Measurements from ENCODE around the gene ADRB2. TPM values are rescaled to one million over a fixed set of nuclear protein-coding genes. Genes with fewer than 3 reads are reported as not detected.
"Not testable (repeated sequence)": the region's sequence is repeated elsewhere in the genome, so short reads cannot be mapped to it uniquely, and the experiment has no call there.

The ADRB2 gene
- total RNA-seq, 4 donors from 2014 or later, result 2.8 to 11.8 (median 4.5) TPM

DNA sequence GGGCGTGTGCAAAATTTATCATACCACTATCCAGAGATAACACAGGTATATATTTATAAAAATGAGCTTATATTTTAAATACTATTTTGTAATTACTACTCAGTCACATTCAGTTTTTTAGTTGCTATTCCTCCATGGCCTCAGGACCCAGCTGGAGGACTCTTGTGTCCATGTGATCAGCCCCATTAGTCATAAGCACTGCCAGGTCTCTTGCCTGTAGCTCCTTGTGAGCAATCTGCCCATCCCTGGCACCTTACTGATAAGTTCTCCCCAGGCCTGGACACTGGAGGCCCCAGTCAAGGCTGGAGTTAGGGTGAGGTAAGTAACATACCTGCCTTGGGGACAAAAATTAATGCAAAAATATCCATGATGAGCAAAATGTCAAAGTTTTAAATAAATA is 29.5 kb upstream of the ADRB2 start:
- H3K36me3 ChIP-seq, result no peaks in the 10 kb centered on the region
- no peak overlapping the region for H3K4me3 ChIP-seq
- no peaks in the 10 kb centered on the region for H3K9me3 ChIP-seq
- no peaks in the 10 kb centered on the region for H3K4me1 ChIP-seq
- 83 to 100% methylated on average over 1 of the region's 1 CpG for WGBS, 2 donors (ENCODE audit: low coverage in 1 of 2)
- H3K27me3 ChIP-seq, result no peaks in the 10 kb centered on the region
- TF ChIP-seq, protein P1, sequence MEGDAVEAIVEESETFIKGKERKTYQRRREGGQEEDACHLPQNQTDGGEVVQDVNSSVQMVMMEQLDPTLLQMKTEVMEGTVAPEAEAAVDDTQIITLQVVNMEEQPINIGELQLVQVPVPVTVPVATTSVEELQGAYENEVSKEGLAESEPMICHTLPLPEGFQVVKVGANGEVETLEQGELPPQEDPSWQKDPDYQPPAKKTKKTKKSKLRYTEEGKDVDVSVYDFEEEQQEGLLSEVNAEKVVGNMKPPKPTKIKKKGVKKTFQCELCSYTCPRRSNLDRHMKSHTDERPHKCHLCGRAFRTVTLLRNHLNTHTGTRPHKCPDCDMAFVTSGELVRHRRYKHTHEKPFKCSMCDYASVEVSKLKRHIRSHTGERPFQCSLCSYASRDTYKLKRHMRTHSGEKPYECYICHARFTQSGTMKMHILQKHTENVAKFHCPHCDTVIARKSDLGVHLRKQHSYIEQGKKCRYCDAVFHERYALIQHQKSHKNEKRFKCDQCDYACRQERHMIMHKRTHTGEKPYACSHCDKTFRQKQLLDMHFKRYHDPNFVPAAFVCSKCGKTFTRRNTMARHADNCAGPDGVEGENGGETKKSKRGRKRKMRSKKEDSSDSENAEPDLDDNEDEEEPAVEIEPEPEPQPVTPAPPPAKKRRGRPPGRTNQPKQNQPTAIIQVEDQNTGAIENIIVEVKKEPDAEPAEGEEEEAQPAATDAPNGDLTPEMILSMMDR (IDR thresholded peaks at IDR 0.05), result no peak
- TF ChIP-seq POLR2AphosphoS5 (IDR thresholded peaks at IDR 0.05) (no peak), POLR2A (IDR thresholded peaks at IDR 0.05) (no peak), EP300 (IDR thresholded peaks at IDR 0.05) (no peak)
- ATAC-seq, result no peak
- no peak overlapping the region for H3K27ac ChIP-seq

- no peaks in the 10 kb centered on the region for H3K27me3 ChIP-seq
- no peak overlapping the region for H3K27ac ChIP-seq
- no peaks in the 10 kb centered on the region for H3K9me3 ChIP-seq
- no peak for ATAC-seq
- H3K4me1 ChIP-seq, result no peaks in the 10 kb centered on the region
- no peak overlapping the region for H3K4me3 ChIP-seq
- H3K36me3 ChIP-seq, result no peaks in the 10 kb centered on the region
- TF ChIP-seq, protein P1 (IDR thresholded peaks at IDR 0.05), result no peak
- TF ChIP-seq EP300 (IDR thresholded peaks at IDR 0.05) (no peak), POLR2A (IDR thresholded peaks at IDR 0.05) (no peak), POLR2AphosphoS5 (IDR thresholded peaks at IDR 0.05) (no peak)
- WGBS, 2 donors (ENCODE audit: low coverage in 1 of 2), result 80 to 100% methylated on average over 1 of the region's 1 CpG
These were observed 27.6 kb upstream of the ADRB2 start for GRCh38 chr5:148798786-148799185.

DNA sequence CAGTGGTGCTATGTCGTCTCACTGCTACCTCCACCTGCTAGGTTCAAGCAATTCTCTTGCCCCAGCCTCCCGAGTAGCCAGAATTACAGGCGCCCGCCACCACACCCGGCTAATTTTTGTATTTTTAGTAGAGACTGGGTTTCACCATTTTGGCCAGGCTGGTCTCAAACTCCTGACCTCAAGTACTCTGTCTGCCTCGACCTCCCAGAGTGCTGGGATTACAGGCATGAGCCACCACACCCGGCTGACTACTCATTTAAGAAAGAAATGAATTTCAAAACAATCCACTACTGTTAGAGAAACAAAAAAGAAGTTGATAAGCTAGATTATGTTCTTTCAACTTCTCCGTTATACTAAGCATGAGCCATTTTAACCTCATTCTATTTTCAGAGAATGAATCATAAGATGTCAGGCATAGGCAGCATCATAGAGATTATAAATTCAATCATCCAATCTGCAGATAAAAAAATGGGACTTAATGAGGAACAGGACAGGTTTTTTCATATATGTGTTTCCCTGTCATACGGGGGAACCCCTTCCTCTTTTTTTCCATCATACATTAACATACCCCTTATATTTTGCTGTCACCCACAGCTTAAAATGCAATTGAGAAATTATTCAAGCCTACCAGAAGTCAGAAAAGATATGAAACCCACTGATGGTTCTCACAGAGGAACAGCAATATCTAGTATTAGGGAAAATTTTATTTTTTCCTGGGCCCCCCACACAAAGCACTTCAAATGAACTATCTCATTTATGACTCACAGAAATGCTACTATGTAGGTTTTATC is 26.5 kb upstream of the ADRB2 start:
- TF ChIP-seq POLR2A (IDR thresholded peaks at IDR 0.05), result no peak
- TF ChIP-seq, protein P1 (IDR thresholded peaks at IDR 0.05), result no peak
- TF ChIP-seq EP300 (IDR thresholded peaks at IDR 0.05), result no peak
- TF ChIP-seq POLR2AphosphoS5 (IDR thresholded peaks at IDR 0.05), result no peak
- no peaks in the 10 kb centered on the region for H3K4me1 ChIP-seq
- WGBS, 2 donors (ENCODE audit: low coverage in 1 of 2), result 67 to 74% methylated on average over 6 to 8 of the region's 9 CpGs
- H3K9me3 ChIP-seq, result no peaks in the 10 kb centered on the region
- no peak overlapping the region for H3K27ac ChIP-seq
- no peaks in the 10 kb centered on the region for H3K27me3 ChIP-seq
- H3K36me3 ChIP-seq, result no peaks in the 10 kb centered on the region
- no peak overlapping the region for H3K4me3 ChIP-seq
- ATAC-seq, result no peak

DNA sequence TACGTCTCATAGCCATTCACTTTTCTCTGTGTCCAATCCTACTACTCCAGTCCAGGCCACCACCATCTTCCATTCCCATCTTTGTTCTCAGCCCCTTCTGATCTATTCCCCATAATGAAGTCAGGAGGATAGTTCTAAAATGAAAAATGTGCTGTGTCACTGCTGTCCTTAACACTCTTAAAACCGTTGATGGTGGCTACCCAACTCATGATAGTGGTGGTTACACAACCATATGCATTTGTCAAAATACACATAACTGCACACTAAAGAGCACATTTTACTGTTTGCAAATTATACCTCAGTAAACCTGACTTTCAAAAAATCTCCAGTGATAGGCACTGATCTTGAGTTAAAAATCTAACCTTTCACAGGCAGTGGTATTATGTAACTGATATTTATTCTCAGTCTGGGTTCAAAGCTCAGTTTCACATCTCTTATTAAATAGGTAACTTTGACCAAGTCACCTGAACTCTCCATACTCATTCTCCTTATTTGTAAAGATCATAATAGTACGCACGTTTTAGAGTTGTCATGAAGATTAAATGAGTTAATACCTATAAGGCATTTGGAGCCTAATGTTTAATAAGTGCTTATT is 24.6 kb upstream of the ADRB2 start:
- no peaks in the 10 kb centered on the region for H3K36me3 ChIP-seq
- peaks cover 0 to 12% (median 6%) of the 10 kb centered on the region in 3 donors for H3K4me1 ChIP-seq
- H3K27me3 ChIP-seq, result no peaks in the 10 kb centered on the region
- no peak for ATAC-seq
- H3K9me3 ChIP-seq, result no peaks in the 10 kb centered on the region
- TF ChIP-seq POLR2A (IDR thresholded peaks at IDR 0.05) (no peak), POLR2AphosphoS5 (IDR thresholded peaks at IDR 0.05) (no peak)
- WGBS, 2 donors (ENCODE audit: low coverage in 1 of 2), result 84 to 89% methylated on average over 4 of the region's 4 CpGs
- no peak overlapping the region for H3K27ac ChIP-seq
- no peak overlapping the region for H3K4me3 ChIP-seq

GRCh38 chr5:148803451-148803850 is 23.0 kb upstream of the ADRB2 start:
- not testable (repeated sequence) for ATAC-seq, H3K36me3 ChIP-seq, H3K27me3 ChIP-seq, H3K27ac ChIP-seq, H3K9me3 ChIP-seq, H3K4me3 ChIP-seq
- 68 to 90% methylated on average over 2 to 3 of the region's 3 CpGs for WGBS, 2 donors (ENCODE audit: low coverage in 1 of 2)
- H3K4me1 ChIP-seq, result peaks cover 0 to 12% (median 6%) of the 10 kb centered on the region in 3 donors

DNA sequence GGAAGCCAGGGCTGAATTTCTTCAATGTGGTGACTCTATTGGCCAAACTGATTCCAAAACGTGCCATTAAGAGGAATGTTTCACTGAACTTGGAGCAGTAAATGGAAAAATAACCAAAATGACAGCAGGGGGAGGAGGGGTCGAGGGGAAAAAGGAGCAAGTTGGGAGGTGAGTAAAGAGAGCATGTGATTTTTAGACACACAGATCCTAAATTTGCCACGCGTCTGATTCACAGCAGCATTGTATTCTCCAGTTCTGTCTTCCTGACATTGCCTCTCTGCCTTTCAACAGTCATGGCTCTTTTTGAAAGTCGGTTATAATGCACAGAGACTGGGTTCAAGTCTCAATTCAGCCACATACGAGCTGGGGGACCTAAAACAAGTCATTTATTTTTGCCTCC is 22.0 kb upstream of the ADRB2 start:
- no peaks in the 10 kb centered on the region for H3K9me3 ChIP-seq
- peaks cover 0 to 17% (median 6%) of the 10 kb centered on the region in 3 donors for H3K4me1 ChIP-seq
- TF ChIP-seq POLR2AphosphoS5 (IDR thresholded peaks at IDR 0.05) (no peak), EP300 (IDR thresholded peaks at IDR 0.05) (no peak), POLR2A (IDR thresholded peaks at IDR 0.05) (no peak)
- TF ChIP-seq, protein P1 (IDR thresholded peaks at IDR 0.05), result no peak
- no peak for ATAC-seq
- no peak overlapping the region for H3K27ac ChIP-seq
- WGBS, 2 donors (ENCODE audit: low coverage in 1 of 2), result 78 to 79% methylated on average over 4 to 6 of the region's 6 CpGs
- no peaks in the 10 kb centered on the region for H3K27me3 ChIP-seq
- no peak overlapping the region for H3K4me3 ChIP-seq
- no peaks in the 10 kb centered on the region for H3K36me3 ChIP-seq

All from gastroesophageal sphincter (tissue), 4 donors.